ENCODE results near the gene LRRC42. TPM values are rescaled to one million over a fixed set of nuclear protein-coding genes. Genes with fewer than 3 reads are reported as not detected.
A peak's percentile ranks its signal among the peaks of the same experiment; 100 is the strongest.
"Not testable (repeated sequence)": the region's sequence is repeated elsewhere in the genome, so short reads cannot be mapped to it uniquely, and the experiment has no call there.

Gene LRRC42
- total RNA-seq, 1 donor from 2014 or later: 39.9 TPM

- DNase-seq (ENCODE audit: low read depth): not testable (repeated sequence)
Observed at GRCh38 chr1:54003750-54004480, 57.8 kb downstream of the LRRC42 start.

- no peak for DNase-seq (ENCODE audit: low read depth)
Observed at GRCh38 chr1:54004481-54005049, 58.4 kb downstream of the LRRC42 start.

DNA sequence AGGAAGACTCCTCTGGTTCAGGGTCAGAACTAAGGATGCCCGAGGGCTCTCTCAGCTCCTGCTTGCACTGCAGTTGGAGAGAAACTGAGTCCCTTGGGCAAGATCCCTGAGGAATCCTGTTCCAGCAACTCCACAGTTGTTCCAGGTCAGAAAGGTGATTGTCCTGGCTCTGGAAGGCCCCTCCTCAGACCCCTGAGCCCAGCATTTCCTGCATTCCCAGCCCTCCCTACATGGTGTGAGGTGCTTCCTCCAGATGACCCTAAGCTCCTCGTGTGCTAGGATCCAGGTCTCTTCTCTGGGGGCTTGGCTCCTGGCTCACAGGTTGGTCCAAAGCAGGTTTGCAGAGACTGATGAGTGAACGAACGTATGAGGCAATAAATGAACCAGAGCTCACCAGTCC, 60.4 kb downstream of the LRRC42 start:
- no peak for DNase-seq (ENCODE audit: low read depth)

DNA sequence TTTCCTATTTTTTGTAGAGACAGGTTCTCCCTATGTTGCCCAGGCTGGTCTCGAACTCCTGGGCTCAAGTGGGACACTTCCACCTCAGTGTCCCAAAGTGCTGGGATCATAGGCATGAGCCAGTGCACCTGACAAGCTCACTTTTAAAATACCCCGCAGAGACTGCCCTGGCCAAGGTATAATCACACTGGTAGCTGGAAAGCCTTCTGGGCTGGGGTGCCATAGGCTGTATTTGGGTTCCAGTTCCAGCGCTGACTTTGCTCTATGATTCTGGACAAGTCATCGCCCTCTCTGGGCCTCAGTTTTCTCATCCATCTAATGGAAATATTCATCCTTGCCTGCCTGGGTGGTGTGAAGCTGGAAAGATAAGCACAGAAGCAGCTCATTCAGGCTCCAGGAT, 61.5 kb downstream of the LRRC42 start:
- no peak for DNase-seq (ENCODE audit: low read depth)

DNA sequence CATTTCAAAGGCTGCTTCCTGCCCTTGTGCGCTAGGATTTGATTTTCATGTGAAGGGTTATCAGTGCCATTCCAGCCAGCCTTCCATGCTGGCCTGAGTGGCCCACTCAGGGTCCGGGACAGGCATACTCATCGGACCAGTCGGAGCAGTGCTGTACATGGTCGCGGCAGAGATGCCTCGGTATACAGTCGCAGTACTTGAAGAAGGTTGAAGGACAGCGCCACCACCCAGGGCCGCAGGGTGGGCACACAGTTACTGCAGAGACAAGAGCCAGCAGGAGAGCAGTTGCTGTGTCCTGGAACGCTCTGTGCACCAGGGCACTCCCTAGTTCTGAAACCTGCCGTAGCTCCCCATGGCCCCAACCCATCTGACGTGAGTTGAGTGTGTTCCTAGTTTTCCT, 62.7 kb downstream of the LRRC42 start:
- DNase-seq (ENCODE audit: low read depth): no peak

GRCh38 chr1:54009406-54009805, 63.3 kb downstream of the LRRC42 start:
- DNase-seq (ENCODE audit: low read depth): no peak

GRCh38 chr1:54010415-54011117, 64.4 kb downstream of the LRRC42 start:
- no peak for DNase-seq (ENCODE audit: low read depth)

GRCh38 chr1:54011316-54012007, 65.3 kb downstream of the LRRC42 start:
- no peak for DNase-seq (ENCODE audit: low read depth)

- no peak for DNase-seq (ENCODE audit: low read depth)
Observed at GRCh38 chr1:54012008-54012325, 65.8 kb downstream of the LRRC42 start.

DNA sequence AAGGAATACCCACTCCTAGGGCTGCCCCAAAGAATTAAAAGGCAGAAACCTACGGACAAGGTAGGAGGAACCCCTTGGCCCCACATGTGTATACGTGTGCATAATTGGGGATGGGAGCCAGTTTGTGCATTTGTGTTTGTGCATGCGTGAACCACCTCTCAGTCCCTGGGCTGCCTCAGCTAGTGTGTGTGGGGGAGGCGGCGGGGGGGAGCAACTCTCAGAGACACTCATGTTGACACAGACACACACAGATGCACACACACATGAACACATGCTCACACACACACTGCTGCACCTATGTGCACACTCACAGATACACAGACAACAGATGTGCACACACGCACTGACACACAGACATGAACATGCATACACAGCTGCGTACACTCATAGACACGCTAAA, 66.7 kb downstream of the LRRC42 start:
- no peak for DNase-seq (ENCODE audit: low read depth)

DNA sequence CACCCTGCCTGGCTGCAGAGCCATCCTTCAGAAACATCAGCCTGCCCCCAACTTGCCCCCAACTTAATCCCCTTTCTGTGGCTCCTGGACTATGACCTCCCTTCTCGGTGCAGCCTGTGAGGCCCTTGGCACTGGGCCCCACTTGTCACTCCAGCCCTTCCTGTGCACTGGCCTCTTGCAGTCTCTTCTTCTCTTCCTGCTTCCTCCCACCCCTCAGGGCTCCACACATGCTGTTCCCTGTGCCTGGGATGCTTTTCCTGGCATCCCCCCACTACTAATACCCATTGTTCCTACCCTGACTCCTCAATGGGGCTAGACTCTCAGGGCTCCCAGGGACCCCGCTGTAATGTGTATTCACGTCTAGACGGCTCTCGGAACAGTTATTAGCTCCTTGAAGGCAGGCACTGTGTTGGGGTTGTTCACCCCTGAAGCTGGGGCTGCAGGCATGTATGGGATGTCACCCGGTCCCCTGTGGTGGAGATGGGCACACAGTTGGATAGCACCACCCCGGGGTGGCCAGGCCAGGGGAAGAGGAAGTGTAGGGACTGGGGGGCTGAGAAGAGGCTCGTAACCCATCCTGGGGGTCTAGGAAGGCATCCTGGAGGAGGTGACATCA, 67.4 kb downstream of the LRRC42 start:
- no peak for DNase-seq (ENCODE audit: low read depth)

DNA sequence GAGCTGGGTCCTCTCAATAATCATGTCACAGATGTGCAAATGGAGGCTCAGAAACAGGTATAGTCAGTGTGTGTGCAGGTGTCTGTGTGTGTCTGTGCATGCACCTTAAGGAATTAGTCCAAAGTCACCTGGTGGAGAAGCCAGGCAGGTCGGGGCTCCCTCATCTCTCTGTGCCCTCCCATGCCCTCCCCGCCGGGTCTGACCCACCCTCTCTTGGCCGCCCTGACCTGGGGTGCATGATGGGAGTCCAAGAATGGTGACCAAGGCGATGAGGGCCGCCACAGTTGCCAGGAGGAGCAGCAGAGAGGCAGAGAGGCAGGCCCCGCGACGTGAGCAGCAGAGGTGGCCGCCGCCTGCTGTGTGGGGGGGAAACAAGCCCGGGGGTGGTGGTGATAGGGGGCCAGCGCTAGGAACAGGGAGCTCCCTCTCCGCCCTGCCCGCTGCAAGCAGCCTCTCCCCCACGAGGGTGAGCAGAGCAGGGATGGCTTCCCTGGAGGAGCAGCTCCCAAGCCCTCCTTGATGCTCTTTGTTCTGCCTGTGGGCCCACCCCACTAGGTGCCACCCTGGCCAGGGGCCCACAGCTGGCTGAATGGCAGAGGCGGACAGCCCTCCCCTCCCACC, 68.0 kb downstream of the LRRC42 start:
- DNase-seq (ENCODE audit: low read depth): no peak

GRCh38 chr1:54016343-54017282, 70.5 kb downstream of the LRRC42 start:
- DNase-seq (ENCODE audit: low read depth): peak; percentile 26

Other genes starting within 250 kb of the LRRC42 start
- gene GLIS1, start 207.2 kb upstream of the LRRC42 start, total RNA-seq: 1.6 and 1.9 TPM in 2 replicates
- gene NDC1, start 108.1 kb upstream of the LRRC42 start, total RNA-seq: 14.0 and 15.4 TPM in 2 replicates
- gene YIPF1, start 56.6 kb upstream of the LRRC42 start, total RNA-seq: 22.2 and 22.5 TPM in 2 replicates
- gene DIO1, start 52.2 kb upstream of the LRRC42 start, total RNA-seq: not detected in 2 replicates
- gene IFT25, start 651 bp upstream of the LRRC42 start, total RNA-seq: 9.9 and 14.4 TPM in 2 replicates
- not detected in 2 replicates for gene LDLRAD1, start 71.8 kb downstream of the LRRC42 start, total RNA-seq
- gene TMEM59, start 106.9 kb downstream of the LRRC42 start, total RNA-seq: 246 and 250 TPM in 2 replicates
- gene TCEANC2, start 107.3 kb downstream of the LRRC42 start, total RNA-seq: 2.9 and 4.6 TPM in 2 replicates
- gene CDCP2, start 206.7 kb downstream of the LRRC42 start, total RNA-seq: not detected in 2 replicates

Measured in myocyte (in vitro differentiated cells).